Fibroblast of the aortic adventitia (primary cell): Measurements from ENCODE around the gene DLG5. TPM values are rescaled to one million over a fixed set of nuclear protein-coding genes. Genes with fewer than 3 reads are reported as not detected.

Experiments
- DNase-seq: peaks from one replicate; pipeline ENCODE4 v3.0.0-alpha.2; 2010; ENCODE audit warnings: low read depth
- H3K4me3 ChIP-seq: 2 replicates; pipeline ENCODE4 v1.5.1; 2011; ENCODE audit warnings: low read depth, mild to moderate bottlenecking, control low read depth, low read length, moderate library complexity
- CTCF ChIP-seq: IDR thresholded peaks from 2 replicates; pipeline ENCODE4 v1.5.1; 2011; ENCODE audit warnings: mild to moderate bottlenecking, low read length, control low read depth, inconsistent platforms; ENCODE audit not compliant: insufficient read depth
- total RNA-seq: library from RNA; depleted of rRNA; stranded (reverse); fragments of >200 nt; gene quantifications from 2 replicates; pipeline ENCODE4 v1.2.3, GENCODE V29; 2012; ENCODE audit warnings: low replicate concordance

DLG5 gene
- total RNA-seq, 1 donor: 42.7 TPM

DNA sequence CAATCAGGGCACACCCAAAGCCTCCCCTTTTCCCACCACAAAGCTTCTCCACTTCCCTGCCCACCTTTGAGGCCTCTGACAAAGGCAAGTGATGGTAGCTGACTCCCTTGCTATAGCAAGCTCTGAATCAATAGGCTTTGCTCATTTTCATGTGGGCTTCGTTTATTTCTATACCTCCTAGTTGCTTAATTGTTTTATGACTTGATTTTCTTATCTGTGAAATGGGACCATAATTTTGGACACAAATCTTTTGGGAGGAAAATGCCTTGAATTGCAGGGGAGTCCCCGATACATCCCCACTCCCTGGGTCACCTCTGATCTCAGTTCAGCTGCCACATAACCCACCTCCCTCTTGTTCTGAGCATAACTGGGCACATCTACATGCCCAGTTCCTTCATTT lies 13.7 kb upstream of the DLG5 start:
- DNase-seq: no peak
- TF ChIP-seq CTCF: no peak

DNA sequence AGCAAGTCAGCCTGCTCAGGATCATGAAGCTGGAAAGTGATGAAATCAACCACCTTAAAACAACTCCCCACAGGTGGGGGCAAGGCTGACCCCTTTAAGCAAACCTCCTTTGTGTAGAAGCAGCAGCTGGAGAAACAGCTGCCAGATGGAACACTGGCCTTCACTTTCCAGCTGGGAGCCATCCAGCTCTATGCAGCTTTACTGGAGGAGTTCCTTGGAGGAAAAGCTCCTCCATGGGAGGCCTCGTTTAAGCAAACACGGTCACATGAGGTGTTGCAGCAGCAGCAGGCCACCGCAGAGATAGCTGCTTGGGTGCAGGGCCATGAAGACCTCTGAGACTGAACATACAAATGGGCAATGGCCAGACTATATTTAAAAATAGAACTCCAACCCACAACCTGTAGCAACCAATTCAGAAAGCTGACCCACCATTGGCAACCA lies 13.0 kb upstream of the DLG5 start:
- no peak overlapping the region for H3K4me3 ChIP-seq
- TF ChIP-seq CTCF: no peak
- DNase-seq: peak; percentile 94

More for the DNA sequence above, 13.7 kb upstream of the DLG5 start:
- no peak overlapping the region for H3K4me3 ChIP-seq

- no peak for DNase-seq
- no peak overlapping the region for H3K4me3 ChIP-seq
- no peak for TF ChIP-seq CTCF
These were observed 10.4 kb upstream of the DLG5 start for GRCh38 chr10:77936697-77937567.

DNA sequence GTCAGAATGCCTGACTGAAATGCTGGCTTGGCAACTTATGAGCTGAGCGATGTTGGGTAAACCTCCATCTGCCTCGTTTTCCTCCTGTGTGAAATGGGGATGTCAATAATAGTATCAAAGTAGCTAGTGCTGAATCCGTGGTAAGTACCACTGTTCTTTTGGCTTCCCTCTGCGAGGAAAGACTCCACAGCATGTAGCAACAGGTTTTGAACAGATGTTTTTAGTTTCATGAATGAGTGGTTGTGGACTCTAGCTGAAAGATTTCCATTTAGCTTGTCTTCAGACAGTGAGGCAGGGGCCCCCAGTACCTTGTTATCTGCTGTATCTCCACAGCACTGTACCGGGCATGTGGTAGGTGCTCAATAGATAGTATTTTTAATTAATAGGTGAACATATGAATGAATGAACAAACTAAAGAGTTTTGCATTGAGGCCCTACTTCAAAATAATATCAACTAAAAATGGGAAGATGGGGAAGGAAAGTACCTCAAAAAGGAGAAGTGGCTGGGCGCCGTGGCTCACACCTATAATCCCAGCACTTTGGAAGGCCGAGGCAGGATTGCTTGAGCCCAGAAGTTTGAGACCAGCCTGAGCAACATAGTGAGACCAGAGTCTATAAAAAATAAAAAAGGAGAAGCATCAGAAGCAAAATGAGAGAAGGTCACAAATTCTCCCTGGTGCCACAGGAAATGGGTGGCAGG lies 5.6 kb upstream of the DLG5 start:
- no peak for TF ChIP-seq CTCF
- DNase-seq: no peak
- no peak overlapping the region for H3K4me3 ChIP-seq

DNA sequence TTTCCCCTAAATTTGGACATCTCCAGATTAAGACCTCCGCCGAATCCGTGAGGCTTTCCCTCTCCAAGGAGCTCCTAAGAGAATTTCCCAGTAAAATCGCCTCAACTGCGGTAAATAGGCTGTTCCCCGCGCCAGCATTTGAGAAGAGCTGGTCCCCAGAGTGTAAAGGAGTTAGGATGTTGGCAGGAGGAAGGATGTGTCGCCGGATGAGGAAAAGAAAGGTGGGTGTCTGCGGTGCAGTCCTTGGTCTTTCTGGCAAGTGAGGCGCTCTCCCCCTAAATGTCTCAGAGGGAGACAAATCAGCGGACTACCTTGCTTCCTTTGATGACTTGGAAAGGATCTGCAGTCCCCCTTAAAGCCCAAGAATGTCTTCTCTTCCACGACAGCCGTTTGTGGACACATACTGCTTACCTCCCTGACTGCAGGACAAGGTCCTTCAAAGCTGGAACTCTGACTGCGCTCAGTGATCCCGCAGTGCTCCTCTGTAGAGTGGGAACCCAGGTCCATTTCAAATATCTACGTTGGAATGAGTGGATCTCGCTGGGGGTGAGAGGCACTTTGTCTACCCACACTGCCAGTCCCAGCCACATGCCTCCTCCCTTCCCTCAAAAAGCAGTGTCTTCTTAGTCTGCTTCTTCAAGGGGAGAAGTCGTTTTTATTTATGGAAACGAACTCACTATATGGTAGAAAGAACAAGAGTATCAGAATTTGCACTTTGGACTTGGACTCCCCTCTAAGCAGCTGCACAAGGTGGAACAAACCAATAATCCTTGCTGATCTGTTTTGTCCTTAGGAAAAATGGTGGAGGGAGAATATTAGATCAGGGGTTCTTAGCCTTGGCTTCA lies 1.1 kb upstream of the DLG5 start:
- DNase-seq: no peak
- TF ChIP-seq CTCF: no peak
- peak overlapping the region; percentile 89 for H3K4me3 ChIP-seq

DNA sequence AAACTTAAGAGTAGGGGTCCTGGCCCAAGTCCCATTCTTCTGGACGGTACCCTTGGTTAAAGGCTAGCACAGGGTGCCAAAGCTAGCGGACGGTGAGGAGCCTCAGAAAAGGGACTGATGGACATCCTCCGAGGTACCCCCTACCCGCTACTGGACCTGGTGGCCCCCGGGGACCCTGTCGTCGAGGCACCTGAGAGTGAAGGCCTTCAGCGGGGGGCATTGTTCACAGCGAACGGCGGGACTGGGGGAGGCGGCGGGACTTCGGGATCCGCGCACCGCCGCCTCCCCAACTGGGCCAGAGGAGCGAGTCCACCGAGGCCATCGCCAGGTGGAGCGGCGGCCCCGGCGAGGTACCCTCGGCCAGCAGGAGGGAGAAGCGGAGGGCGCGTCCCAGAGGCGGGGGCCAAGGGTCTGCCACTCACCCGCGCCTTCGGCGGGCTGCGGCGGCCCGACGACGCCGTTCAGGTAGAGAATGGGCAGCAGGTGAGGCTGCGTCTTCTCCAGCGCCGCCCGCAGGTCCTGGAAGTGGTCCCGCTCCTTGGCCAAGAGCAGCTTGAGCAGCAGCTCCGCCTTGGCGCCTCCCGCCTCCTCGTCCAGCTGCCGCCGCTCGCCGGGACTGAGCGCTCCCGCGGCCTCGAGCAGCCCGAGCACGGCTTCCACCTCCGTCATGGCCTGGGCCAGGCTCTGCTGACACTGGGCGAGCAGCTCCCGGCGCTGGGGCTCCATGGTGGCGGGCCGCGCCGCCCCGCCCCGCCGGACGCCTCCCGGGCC lies 575 bp downstream of the DLG5 start:
- no peak for DNase-seq
- H3K4me3 ChIP-seq: peak overlapping the region; percentile 89
- TF ChIP-seq CTCF: no peak
